Skin of body (tissue), 2 donors: ENCODE results near the gene ART1. TPM values are rescaled to one million over a fixed set of nuclear protein-coding genes. Genes with fewer than 3 reads are reported as not detected.

ENCODE experiments used
- DNase-seq: peaks from one replicate; lab custom pipeline; 2025; lab: John Stamatoyannopoulos, UW
- total RNA-seq: library from RNA; depleted of rRNA; stranded (reverse); fragments of >200 nt; gene quantifications from one replicate; pipeline ENCODE4 v1.2.3, GENCODE V29; 2014

Gene ART1
- total RNA-seq, 1 donor from 2014 or later = 0.20 TPM

DNA sequence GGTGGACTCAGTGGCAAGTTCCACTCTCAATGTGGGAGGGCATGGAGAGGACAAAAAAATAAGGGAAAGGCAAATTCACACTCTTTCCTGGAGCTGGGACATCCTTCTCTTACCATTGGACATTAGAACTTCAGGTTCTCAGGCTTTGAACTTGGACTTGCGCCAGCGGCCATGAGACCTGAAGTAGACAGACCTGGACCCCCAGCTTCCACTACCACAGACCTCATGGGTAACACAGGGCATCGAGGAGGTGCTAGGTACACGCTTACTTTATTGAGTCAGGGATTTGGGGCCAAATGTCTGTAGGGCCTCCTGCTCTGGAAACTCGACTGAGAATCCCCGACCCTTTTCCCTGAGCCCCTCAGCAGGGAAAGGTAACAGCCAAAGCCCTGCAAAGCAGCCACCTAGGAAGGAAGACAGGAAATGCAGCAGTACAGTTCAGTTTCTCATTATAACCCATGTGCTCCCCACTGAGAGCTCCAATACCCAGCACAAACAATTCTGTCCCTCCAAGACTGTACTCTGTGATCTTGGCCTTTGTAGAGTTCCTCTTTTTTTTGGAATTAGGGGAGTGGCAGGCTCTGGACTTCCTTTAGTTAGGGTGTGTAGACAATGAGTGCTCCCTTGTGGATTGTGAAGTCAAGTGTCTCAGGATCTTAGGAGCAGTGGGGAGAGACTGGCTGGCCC, 20.6 kb downstream of the ART1 start:
- DNase-seq = no peak

DNA sequence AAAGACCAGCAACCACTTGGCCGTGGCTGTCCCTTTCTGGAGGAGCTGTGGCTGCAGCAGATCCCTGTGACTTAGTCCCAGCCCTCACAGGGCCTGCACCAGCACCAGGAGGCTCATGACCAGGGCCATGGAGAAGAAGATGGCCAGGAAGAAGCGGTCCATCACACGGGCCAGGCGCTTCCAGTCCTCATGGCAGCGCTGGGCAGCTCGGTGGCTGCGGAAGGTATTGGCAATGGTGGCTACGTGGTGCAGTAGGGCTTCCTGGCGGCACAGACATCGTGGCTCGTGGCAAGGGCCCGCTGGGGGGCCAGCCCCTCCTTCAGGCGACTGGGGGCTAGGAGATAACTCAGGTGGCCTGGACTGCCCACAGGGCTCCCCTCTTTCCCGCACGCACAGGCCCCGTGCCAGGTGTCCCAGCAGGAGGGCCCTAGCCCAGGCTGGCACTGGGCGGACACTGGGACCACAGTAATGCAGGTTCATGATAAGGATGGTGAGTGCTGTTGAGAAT, 21.1 kb downstream of the ART1 start:
- DNase-seq = no peak

DNA sequence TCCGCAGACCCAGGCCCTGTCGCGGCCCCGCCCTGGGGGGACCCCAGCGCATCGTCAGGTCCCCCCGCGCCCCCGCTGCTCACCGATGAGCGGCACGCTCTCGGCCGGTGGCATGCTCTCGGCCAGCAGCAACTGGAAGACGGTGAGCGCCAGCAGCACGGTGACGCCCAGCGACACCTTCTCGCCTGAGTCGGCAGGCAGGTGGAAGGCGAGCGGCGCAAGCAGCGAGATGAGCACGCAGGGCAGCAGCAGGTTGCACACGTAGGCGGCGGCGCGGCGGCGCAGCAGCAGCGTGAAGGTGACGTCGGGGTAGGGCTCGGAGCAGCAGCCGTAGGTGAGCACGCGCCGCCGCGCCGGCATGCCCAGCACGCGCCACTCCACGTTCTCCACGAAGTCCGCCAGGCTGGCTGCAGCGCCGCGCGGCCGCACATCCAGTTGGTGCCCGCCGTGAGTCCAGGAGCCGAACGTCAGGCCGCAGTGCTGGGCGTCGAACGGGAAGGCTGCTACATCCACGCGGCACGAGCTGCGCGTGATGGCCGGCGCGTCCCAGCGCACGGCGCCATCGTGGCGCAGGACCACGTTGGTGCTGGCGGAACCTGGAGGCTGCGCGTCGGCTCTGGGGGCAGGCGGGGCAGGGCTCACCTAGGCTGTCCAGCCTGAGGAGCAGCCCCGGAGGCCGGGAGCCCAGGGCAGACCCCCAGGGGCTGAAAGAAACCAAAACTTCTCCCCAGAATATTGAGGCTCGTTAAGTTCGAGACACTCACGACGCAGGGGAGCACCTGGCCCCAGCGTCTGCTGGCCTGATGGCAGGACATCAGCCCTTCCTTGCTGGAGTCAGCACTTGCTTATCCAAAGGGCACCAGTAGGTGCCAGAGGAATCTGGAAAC, 22.5 kb downstream of the ART1 start:
- no peak for DNase-seq

DNA sequence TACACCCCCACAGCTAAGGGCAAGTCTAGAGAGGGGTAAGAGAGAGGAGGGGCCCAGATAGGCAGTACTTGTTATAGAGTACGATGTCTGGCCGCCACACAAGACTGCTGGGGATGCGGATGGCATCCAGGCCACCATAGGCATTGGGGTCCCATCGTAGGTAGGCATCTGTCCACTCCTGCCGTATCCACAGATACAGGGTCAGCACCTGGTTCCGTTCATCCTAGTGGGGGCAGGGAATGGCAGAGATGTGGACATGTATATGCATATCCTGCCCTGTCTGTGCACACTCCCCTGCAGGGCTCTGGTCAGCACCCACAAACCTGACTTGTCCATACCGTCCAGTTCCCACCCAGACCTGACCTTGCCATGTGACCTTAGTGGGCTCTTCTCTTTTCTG, 24.2 kb downstream of the ART1 start:
- DNase-seq = no peak

DNA sequence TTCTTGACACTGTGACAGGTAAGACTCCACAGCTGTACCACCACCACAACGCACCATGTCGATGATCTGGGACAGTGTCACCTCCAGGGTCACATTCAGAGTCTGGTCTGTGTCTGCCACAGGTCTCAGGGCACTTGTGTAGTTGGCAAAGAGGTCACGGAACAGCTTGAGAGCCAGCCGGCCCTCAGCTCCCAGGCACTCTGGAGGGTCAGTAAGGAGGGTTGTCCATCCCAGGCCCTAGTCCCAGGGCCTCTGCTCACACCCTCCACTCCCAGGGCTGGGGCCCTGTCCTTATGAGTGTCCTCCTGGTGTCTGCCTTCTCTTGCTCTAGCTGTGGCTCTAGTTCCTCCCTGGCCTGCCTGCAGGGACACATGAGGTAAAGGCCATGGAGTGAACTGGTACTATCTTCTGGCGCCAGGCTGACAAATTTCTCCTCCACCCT, 24.8 kb downstream of the ART1 start:
- no peak for DNase-seq

DNA sequence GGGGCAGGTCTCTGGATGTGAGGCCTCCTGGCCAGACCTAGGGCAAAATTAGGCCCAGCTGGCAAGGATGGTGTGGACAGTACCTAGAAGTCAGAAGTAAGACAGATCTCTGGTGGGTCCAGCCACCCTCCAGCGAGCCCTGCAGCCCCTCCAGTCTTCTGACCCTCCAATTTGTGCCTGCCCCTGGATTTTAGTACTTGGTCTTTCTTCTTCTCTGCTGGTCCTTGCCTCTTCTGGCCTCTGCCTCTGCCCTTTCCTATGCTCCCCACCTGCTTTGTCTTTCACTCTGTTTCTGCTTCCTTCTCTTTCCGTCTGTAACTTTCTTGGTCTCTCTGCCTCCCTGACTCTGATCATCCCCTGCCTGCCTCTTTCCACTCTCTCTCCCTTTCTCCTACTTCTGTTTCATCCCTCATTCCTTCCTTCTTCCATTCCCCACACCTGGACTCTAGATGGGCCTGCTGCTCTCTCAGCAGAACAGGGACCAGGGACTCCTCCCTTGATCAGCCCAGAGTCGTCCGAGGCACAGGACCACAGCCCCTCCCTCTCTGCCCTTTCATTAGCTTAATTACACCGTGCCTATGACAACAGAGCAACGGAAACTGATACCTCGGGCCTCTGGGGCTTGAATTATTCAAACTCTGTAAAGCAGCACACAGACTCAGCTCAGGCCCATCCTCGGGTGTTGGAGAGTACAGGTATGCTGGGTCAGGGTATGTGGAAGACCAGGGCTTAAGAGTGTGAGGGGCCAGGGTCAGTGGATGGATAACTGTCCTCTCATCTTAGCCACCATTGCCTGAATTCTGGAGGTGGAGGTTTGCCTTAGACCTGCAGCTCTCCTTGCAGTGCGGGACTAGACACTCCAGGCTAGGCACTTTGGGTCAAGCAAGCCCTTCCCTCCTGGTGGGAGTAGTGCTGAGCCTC, 26.7 kb downstream of the ART1 start, which contains the start of gene CHRNA10:
CHRNA10 (minus strand) TSS at position 51 of the 921 bp plus-strand sequence. CDS start 72 bp downstream, outside the sequence.
- DNase-seq = no peak

DNA sequence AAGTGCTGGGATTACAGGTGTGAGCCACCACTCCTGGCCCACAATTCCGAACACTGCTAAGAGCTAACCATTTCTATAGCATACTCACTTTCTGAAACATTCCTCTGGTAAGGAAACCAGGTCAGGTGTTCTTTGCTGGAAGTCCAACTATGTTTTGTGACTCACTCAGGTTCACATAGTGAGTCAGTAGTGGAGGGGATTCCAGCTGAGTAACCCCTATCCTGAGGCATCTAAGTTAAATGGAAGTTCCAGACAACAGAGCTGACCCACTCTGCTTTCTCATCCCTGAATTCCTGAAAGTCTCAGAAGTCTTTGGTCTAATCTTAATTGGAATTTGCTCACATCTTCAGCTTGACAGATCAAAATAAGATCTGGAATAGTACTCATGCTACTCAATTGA, 29.3 kb downstream of the ART1 start:
- DNase-seq = no peak

DNA sequence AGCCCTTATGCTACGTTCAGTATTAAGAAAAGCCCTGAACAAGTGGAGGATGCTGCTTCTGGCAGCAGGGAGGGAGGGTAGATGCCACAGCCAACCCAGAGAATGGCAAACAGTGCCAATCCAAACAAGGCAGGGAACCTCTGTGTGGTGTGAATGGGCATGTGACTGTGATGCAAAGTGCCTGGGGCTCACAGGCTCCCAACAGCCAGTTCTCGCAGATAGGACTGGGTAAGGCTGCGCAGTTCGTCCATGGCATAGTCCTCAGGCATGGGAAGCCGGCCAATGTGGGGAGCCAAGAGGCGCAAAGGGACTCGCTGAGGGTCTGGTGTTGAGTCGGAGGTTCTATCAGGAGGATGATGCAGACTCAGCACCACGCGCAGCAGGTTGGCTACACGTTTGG, 31.0 kb downstream of the ART1 start:
- no peak for DNase-seq

DNA sequence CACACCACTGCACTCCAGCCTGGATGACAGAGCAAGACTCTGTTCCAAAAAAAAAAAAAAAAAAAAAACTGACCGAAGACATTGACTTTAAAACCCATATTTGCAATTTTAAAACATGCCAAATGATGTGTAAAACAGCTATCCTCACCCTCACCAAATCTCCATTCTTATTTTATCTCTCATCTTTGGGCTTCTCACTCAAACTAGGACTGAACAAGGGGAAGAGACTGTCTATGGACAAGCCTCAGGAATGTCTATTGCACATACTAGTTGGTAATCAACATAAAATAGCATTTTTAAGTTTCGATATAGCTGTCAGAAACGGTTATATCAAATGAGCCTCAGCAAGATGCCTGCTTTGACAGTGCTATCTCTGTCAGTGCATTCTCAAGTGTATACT, 34.1 kb downstream of the ART1 start:
- no peak for DNase-seq

DNA sequence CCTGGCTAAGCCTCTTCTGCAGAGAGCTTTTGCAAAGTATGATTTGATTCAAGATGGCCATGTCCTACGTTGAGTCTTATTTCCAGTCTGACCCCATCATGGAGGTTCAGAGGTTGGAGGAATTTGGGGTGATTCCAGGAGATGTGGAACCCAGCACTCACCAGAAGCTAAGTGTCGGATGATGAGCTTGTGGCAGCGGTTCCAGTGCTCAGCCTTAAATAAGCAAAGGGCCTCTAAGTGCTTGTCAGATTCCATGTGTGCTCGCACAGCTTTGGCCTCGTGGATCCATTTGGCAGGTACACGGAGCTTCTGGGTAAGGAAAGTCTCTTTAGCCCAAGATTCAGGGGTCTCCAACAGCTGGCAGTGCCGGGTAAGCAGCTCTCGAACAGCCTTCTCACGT, 38.1 kb downstream of the ART1 start:
- no peak for DNase-seq

DNA sequence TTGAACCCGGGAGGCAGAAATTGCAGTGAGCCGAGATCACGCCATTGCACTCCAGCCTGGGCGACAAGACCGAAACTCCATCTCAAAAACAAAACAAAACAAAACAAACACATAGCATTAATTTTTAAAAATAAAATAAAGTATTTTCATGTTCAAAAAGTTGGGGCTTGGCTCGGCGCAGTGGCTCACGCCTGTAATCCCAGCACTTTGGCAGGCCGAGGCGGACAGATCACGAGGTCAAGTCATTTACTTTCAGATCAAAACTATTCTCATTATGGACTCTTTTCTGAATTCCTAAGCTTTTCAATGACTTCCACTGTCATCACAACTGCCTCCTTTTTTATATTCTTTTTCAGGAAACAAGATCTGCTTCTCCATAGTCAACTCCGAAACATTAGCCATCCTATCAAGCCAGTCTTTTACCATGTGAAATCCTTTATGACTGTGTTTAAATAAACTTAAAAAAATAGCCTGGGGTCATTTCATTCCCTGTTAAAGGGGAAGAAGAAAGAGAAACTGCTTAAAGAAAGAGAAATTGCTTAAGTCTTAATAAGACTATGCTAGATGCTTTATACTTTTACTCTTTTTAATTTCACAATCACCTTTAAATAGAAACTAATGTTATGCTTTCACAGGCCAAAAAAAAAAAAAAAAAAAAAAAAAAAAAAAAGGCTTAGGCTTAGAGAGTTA, 39.3 kb downstream of the ART1 start:
- no peak for DNase-seq

DNA sequence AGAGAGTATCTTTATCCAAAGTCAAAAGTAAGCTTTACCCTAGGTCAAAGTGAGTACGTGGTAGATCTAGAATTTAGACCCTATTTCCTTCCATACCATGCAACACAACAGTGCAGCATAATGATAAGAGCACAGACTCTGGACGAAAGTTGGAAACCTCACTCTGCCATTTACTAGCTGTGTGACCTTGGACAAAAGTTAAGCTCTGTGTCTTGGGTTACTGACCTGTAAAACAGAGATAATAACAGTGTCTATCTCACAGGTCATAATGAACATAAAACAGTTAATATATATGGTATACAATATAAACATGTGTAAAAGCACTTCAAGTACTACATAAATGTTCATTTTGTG, 39.9 kb downstream of the ART1 start:
- no peak for DNase-seq

DNA sequence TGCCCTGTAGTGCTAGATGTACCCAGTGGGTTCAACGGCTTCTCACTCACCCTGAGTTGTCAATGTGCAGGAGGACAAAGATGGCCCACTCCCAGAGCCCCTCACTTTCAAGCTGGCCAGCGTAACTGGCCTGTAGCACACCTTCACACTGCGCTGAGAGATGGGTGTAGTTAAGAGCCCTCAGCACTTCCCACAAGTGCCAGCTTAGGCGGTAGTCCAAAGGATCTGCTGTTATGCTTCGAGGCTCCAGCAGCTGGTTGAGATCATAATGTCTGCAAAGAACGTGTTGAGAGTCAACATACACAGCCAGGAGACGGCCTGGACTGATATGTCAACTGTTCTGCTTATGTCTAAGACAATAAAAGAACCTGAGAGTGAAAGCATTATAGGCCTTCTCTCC, 41.0 kb downstream of the ART1 start:
- DNase-seq = no peak

DNA sequence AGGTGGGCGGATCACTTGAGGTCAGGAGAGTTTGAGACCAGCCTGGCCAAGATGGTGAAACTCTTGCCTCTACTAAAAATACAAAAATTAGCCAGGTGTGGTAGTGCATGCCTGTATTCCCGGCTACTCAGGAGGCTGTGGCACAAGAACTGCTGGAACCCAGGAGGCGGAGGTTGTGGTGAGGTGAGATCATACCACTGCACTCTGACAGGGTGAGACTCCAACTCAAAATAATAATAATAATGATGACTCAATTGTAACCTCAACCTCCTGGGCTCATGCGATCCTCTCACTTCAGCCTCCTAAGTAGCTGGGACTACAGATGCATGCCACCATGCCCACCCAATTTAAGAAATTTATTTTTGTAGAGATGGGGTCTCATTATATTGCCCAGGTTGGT, 41.8 kb downstream of the ART1 start:
- no peak for DNase-seq

DNA sequence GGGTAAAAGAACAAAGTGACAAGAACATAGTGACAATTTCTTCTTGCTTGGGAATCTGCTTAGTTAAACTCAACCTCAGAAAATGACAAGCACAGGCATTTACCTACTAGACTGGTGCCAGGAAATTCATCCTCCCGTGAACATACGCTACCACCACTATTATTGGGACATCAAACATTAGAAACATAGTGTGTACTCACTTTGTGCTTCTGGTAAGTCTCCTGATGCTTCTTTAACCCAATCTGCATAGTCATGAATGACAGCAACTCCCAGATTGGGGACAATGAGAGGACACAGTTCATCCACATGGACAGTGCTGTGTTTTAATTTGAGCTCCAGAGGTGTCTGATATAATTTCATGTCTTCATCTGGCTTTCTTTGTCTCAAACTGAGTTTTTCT, 55.5 kb downstream of the ART1 start:
- DNase-seq = no peak

DNA sequence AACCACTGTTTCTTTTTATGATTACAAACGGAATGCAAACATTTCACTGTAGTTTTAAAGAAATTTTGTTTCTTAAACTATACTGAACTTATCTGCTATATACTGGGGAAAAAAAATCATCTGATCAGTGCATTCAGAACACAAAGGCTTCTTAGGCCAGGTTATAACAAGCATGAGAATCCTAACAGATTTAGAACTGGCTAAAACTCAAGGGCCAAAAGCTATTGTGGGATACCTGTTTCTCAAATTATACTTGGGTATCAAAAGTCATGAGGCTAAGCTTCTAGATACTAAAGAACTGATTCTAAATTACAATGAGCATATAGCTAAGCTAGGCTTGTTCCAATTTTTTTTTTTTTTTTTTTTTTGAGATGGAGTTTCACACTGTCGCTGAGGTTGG, 56.0 kb downstream of the ART1 start:
- DNase-seq = no peak

DNA sequence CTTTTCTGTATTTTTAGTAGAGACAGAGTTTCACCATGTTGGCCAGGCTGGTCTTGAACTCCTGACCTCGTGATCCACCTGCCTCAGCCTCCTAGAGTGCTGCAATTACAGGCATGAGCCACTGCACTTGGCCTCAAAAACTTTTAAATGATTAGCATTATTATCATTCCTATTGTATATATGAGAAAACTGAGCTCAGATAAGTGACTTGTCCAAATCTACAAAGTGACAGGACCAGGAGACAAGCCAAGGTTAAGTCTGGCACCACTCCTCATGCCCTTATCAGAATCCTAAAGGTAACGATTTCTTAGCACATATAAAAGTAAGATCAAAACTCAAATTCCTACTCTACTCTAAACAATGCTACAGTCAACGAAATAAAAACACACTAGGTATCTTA, 58.5 kb downstream of the ART1 start:
- no peak for DNase-seq

DNA sequence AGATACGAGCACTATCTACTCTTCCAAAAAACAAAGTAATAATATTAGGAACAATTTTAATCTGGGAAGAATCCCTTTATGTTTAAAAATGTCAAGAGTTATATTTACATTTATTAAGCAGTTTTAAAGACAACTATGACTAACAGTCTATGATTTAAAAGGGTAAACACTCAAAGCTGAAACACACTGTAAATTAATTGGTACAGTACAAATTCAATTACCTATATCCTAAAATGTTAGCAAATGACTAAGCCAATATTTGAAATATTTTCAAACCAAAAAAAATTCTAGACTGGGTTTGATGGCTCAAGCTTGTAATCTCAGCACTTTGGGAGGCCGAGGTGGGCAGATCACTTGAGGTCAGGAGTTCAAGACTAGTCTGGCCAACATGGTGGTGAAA, 62.2 kb downstream of the ART1 start:
- no peak for DNase-seq

DNA sequence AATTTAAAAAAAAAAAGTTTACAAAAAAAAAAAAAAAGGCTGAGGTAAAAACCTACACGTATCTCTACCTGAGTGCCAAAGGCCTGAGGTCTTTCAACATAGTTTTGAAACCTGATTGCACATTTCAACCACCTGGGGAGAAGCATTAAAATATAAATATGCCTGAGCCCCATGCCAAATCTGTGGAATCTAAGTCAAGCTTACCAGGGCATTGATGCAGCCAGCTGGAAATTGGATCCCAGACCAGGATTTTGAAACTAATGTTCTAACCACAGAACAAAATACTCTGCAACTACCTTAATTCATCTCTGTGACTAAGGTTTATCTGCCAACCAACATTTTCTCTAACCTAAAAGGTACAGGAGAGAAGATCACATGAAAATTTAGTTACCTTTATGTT, 65.0 kb downstream of the ART1 start:
- no peak for DNase-seq

DNA sequence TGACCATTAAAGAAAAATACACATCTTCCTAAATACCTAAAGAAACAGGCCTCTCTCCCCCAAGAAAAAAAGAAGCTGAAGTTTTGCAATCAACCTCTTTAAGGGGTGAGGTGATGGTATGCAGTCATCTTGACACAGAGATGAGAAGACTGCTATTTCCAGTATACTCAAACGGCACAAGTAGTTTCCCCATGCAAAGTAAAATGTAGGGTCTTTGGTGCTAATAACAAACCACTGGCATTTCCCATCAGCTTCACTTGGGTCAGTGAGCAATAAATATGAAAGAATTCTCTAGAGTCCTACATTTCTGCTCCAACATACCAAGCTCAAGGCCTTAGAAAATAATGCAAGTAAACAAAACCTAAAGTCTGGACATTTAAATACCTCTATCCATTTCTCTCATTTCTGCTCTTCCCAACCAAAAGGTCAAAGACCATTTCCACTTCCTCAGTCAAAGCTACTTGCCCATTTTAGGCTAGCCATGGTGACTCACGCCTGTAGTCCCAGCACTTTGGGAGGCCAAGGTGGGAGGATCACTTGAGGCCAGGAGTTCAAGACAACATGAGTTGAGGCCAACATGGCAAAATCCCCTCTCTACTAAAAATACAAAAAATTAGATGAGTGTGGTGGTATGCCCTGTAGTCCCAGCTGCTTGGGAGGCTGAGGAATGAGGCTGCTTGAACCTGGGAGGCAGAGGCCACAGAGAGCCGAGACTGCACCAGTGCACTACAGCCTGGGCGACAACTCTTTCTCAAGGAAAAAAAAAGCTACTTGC, 65.7 kb downstream of the ART1 start:
- no peak for DNase-seq
